HG02970 (cell line): Measurements from ENCODE around the gene MMP20.

Experiments
- ATAC-seq: cut with Tn5 transposase; IDR thresholded peaks from one replicate; pipeline ENCODE4 v1.9.1; 2021; ENCODE audit warnings: mild to moderate bottlenecking, moderate library complexity, moderate number of reproducible peaks; ENCODE audit not compliant: unreplicated experiment, low FRiP score

MMP20 gene

DNA sequence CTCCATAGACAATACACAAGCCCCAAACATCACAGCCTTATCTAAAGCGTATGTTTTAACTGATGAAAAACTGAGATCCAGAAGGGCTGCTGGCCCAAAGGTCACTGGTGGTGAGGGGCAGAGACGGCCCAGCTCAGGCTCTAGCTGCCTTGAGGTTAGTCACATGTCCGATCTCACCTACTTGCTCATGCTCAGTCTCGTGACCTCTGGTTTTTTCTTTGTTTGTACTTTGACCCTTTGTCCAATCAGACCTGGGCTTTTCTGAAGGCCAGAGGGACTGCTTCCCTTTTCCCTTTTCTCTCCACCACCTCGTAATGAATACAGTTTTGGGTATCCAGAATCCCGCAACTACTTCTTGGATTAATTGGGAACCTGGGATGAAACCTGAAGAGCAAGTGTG is 28.6 kb downstream of the MMP20 start:
- no peak for ATAC-seq

- ATAC-seq: no peak
Measured at GRCh38 chr11:102592634-102593581, 32.2 kb downstream of the MMP20 start.

DNA sequence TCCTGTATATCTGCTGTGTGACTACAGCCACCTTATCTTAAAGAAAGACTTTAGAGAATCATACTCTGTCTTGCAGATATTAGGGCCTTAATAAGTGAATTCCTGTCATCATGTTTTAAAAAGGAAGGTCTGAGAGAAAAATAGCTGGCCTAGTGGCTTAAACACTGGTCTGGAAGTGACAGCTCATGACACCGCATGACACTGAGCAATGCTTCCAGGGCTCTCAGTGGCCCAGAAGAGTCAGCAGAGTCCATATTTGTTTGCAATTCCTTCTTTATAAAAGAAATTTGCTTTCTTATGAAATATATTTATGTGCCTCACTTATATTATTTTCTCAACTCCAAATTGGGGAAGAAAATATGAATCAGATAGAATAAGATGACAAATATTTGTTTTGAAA is 33.0 kb downstream of the MMP20 start:
- ATAC-seq: no peak

- ATAC-seq: no peak
Measured at GRCh38 chr11:102591160-102591718, 33.9 kb downstream of the MMP20 start.

- no peak for ATAC-seq
Measured at GRCh38 chr11:102590276-102591049, 34.7 kb downstream of the MMP20 start.

GRCh38 chr11:102589047-102589459 is 36.1 kb downstream of the MMP20 start:
- ATAC-seq: no peak

DNA sequence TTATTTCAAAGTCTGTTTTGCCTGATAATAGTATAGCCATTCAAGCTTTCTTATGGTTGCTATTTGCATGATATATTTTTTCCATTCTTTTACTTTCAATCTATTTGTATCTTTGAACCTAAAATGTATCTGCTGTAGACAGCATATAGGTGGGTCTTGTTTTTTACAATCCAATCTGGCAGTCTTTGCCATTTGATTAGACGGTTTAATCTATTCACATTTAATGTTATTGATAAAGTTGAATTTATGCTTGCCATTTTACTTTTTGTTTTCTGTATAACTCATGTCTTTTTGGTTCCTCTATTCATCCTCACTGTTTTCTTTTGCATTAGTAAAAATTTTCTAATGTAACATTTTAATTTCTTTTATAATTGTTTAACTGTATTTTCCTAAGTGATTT is 37.4 kb downstream of the MMP20 start:
- no peak for ATAC-seq

- no peak for ATAC-seq
Measured at GRCh38 chr11:102583141-102583873, 41.8 kb downstream of the MMP20 start.

GRCh38 chr11:102582140-102582539 is 43.0 kb downstream of the MMP20 start:
- ATAC-seq: no peak

DNA sequence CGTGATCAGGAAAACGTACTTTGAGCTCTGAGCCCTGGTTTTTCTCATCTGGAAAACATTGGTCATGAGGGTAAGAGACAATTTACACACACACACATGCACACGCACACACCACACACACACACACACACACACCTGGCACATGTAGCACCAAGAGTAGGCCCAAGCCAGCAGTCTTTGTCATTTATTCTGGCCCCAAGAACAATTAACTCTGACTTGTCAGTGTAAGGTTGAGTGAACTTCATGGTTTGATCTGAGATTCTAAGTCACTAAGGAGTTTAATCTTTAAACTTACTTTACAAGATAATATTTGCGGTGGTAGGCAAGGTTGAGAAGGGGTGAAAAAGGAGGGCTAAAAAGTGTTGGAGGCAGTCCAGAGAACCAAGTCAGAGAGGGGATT is 44.1 kb downstream of the MMP20 start:
- ATAC-seq: no peak

GRCh38 chr11:102580185-102580951 is 44.8 kb downstream of the MMP20 start:
- no peak for ATAC-seq

DNA sequence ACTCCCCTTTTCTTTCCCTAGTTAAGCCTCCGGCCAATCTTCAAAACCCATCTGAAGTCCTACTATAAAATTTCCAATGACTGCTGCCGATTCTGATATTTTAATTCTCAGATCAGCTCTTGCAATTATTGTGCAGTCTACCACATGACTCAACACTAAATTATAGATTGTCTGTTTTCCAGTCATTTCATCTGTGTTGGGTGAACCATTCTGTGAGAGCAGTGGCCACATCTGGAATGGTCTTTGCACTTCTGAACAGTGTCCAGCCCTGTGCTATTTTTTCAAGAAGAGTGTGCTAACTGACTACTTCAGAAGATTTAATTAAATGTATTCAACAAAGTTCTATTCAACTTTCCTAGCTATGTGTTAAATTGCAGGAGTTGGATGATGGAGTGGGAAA is 47.4 kb downstream of the MMP20 start:
- ATAC-seq: no peak

GRCh38 chr11:102577182-102577581 is 48.0 kb downstream of the MMP20 start:
- no peak for ATAC-seq

DNA sequence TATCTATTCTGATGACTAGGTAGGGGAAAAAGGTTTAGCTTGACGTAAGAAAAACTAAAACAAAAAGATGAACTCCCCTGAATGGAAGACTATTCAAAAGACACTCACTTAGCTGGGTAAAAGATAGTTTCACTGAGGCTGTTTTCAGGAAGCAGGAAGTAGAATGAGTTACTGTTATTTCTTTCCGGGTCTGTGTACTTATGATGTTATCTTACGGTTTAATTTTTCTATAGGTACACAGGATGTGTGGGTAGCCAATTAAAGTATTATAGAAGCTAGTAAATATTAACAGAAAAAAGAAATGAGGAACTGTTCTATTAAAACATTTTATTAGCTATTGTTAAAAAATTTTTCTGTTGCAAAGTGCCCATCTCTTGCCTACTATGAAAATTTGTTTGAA is 48.8 kb downstream of the MMP20 start:
- ATAC-seq: no peak

DNA sequence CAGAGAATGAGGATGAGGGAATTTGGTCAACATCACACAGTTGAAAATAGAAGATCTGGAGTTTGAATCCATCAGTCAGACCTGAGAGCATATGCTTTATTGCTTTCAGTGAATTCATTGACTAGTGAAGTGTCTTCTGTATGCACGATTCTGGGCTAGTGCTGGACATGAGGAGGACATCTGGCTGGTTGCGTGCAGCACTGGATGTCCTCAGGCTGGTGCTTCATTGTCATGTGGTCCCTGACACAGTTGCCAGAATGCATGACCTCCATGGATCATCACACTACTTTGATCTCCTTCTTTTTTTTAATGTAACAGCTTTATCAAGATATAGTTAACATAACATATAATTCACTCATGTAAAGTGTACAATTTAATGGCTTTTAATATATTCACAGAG is 50.1 kb downstream of the MMP20 start:
- ATAC-seq: no peak

GRCh38 chr11:102573851-102574250 is 51.3 kb downstream of the MMP20 start:
- ATAC-seq: no peak

DNA sequence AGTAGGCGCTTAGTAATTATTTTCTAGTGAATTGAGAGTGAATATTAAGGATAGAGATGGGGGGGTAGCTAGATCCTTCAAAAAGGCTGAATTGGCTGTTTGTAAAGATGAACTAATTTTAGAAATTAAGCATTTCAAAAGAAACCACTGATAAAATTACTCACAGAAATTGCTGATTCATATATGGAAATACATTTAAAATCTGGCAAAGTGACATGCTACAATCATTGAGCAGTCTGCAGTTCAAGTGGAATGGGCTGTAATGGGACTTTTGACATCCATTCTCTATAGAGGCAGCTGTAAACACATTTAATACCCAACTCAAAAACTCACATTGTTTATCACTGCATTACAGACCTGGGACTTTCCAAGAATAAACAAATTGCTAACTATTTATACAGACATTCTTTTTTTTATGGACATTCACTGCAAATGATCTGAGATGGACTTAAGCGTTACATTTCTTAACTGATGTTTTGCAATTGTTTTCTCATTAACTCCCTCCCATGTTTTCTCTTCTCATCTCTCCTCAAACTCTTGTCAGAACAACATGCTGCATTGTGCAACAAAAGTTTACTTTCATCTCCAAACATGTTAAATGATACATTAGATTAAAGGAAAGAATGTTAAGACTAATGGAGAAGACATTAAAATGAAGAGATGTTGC is 52.4 kb downstream of the MMP20 start:
- ATAC-seq: no peak

DNA sequence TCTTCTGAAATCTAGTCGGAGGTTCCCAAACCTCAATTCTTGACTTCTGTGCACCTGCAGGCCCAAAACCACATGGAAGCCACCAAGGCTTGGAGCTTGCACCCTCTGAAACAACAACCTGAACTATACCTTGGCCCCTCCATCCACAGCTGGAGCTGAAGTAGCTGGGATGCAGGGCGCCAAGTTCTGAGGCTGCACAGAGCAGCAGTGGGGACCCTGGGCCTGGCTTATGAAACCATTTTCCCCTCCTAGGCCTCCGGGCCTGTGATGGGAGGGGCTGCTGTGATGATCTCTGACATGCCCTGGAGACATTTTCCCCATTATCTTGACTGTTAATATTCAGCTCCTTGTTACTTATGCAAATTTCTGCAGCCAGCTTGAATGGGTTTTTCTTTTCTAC is 56.3 kb downstream of the MMP20 start:
- no peak for ATAC-seq

DNA sequence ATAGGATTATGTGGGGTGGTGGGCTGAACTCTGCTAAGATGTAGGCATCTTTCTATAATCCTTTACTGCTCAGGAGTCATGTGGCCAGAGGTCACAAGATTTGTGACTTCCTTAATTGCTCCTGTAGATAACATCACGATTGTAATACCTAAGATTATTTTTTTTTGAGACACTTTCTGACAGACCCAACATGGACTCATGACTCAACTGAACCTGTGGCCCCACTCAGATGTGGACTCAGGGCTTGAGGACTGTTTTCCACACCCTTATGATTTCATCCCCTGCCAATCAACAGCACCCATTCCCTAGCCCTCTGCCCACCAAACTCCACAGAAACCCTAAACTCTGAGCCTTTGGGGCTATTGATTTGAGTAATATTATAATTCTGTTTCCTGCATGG is 59.0 kb downstream of the MMP20 start:
- ATAC-seq: no peak
